NCI-H187 treated with DMSO at 0.1 percent for 48 hours (cell line): ENCODE results near the gene PAOX.
"Not testable (repeated sequence)": the region's sequence is repeated elsewhere in the genome, so short reads cannot be mapped to it uniquely, and the experiment has no call there.

Source experiments
- DNase-seq: peaks from one replicate; lab custom pipeline; 2025; lab: John Stamatoyannopoulos, UW

The PAOX gene

GRCh38 chr10:133385214-133385613 is 6.2 kb downstream of the PAOX start:
- no peak for DNase-seq

DNA sequence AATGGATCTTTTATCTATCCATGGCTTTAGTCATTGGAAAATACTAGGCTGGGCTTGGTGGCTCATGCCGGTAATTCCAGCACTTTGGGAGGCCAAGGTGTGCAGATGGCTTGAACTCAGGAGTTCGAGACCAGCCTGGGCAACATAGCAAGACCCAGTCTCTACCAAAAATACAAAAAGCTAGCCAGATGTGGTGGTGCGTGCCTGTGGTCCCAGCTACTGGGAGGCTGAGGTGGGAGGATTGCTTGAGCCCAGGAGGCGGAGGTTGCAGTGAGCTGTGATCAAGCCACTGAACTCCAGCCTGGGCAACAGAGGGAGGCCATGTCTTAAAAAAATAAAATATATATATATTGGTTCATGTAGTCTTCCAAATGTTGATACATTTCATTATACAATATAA is 7.9 kb downstream of the PAOX start:
- not testable (repeated sequence) for DNase-seq

- DNase-seq: no peak
Measured at GRCh38 chr10:133388236-133388972, 9.3 kb downstream of the PAOX start.

- no peak for DNase-seq
Measured at GRCh38 chr10:133388973-133389818, 10.1 kb downstream of the PAOX start.

GRCh38 chr10:133390597-133391248 is 11.7 kb downstream of the PAOX start:
- DNase-seq: no peak

GRCh38 chr10:133391249-133391635 is 12.2 kb downstream of the PAOX start:
- DNase-seq: no peak

DNA sequence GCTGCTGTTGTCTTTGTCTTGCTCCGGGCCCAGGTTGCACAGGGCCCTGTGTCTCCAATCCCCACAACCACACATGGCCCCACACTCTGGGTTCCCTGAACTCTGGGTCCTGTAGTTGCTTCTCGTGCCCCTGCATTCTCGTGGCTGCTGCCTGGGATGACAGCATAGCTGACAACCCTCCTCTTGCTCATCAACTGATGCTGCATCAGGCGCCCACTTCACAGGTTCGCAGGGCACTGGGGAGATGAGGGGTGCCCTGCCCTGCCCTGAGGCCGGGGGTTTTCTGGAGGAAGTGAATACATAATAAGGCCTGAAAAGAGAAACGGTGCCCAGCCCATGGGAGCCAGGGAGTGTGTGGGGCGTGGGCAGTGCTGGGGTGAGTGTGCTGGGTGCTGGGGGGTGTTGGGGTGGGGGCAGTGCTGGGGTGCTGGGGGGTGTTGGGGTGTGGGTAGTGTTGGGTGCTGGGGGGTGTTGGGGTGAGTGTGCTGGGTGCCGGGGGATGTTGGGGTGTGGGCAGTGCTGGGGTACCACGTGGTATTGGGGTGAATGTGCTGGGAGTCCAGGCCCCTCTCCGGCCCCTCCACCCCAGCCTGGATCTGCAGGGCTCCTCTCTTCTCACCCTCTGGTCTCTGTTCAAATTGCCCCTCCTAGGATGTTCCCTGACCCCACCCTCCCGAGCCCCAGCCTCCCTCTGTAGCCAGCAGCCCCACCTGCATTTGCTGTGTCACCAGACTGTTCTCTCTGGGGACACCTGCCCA is 12.9 kb downstream of the PAOX start:
- no peak for DNase-seq

DNA sequence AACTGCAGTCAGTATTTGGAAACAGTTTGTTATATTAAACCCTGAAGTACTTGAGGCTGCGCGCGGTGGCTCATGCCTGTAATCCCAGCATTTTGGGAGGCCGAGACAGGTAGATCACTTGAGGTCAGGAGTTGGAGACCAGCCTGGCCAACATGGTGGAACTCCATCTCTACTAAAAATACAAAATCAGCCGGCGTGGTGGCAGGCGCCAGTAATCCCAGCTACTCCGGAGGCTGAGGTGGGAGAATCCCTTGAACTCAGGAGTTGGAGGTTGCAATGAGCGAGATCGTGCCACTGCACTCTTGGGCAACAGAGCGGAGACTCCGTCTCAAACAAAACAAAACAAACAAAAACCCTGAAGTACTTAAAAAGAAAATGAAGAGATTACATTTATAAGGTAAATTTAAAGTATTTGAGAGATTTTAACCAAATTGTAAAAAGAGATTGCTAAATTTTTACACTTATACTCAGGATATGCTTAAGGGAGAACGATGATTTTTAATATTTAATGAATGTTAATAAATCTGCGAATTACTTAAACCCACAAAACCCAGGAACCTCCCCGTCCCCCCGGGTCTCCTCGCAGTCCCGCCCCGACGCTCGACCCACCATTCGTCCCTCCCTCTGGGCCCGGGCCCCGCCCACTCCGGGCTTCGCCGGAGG is 14.5 kb downstream of the PAOX start:
- no peak for DNase-seq

- no peak for DNase-seq
Measured at GRCh38 chr10:133394064-133394663, 15.1 kb downstream of the PAOX start, which contains the start of gene MTG1. TSS of gene MTG1 (plus strand) at chr10:133394157. CDS start at chr10:133394221, 64 bp downstream.

DNA sequence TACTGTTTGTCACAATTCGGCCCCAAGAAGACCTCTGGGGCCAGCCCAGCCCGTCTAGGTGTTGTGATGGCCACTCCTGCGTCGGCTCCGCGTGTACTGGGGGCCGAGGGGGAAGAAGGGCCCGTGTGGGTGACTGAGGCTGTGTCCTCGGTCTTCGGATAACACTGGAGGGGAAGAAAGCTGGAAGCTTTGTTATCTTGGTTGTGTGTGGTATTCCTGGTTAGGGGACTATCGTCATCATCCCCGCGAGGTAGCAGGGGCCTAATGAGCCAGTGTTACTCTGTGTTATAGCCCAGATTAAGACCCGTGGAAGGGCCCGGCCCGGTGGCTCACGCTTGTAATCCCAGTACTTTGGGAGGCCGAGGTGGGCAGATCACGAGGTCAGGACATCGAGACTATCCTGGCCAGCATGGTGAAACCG is 15.7 kb downstream of the PAOX start:
- no peak for DNase-seq

GRCh38 chr10:133396035-133396624 is 17.1 kb downstream of the PAOX start:
- DNase-seq: no peak

GRCh38 chr10:133397938-133398337 is 18.9 kb downstream of the PAOX start:
- DNase-seq: no peak

DNA sequence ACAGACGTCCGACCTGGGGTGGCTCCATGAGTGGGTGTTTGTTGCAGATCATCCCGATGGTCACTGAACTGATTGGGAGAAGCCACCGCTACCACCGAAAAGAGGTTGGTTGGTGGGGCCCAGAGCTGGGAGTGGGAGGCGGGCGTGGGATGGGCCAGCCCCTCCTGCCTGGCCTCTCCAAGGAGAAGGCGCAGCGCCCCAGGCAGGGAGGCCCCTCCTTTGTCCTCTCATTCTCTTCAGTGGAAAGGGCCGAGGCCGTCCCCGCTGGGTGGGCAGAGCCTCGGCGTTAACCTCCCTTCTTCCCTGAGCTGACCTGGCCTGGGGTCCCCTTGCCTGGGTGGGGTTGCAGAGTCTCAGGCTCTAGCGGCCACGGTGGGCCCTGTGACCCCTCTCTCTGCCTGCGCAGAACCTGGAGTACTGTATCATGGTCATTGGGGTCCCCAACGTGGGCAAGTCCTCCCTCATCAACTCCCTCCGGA is 20.1 kb downstream of the PAOX start:
- no peak for DNase-seq

GRCh38 chr10:133400624-133401424 is 21.8 kb downstream of the PAOX start:
- no peak for DNase-seq

DNA sequence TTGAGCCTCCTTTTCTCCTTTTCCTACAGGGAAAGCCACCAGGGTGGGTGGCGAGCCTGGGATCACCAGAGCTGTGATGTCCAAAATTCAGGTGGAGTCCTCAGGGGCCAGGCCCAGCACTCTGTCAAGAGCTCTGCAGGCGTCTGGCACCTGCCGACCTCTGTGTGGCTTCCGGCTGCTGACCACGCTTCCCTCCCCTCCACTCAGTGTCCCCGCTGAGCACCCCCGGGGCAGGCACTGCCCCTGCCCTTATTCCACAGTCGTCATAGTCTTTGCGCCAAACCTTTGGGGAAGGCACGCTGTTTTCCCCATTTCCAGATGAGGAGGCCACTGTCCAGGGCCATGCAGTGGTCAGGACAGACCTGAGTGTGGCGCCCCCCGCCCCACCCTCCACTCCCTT is 22.4 kb downstream of the PAOX start:
- no peak for DNase-seq

DNA sequence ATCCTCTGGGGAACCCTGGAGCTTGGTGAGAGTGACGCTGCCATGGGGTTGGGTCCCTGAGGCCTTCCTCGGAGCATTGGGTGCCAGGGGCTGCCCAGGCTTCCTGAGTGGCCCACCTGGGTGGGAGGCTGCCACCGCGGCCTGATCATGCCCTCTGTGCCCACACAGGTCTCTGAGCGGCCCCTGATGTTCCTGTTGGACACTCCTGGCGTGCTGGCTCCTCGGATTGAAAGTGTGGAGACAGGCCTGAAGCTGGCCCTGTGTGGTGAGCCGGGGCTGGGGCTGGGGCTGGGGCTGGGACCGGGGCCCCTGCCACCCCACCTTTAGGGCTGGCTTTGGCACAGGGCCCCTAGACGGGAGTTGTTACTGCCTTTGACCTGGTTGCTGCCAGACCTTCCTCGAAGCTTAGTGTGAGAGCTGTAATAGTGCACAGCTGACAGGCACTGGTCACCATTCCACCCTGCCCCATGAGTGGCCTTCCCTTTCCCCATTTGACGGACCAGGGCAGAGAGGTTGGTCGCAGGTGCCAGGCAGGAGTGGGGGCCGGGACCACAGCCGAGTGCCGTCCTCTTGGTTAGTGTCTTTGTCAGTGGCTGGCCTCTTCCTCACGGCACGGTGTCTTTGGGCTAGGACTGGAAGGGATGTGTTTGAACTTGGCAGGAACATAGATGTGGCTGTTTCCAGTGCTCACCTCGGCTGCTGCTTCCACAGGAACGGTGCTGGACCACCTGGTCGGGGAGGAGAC is 23.1 kb downstream of the PAOX start:
- no peak for DNase-seq

- DNase-seq: no peak
Measured at GRCh38 chr10:133403359-133403758, 24.3 kb downstream of the PAOX start.

DNA sequence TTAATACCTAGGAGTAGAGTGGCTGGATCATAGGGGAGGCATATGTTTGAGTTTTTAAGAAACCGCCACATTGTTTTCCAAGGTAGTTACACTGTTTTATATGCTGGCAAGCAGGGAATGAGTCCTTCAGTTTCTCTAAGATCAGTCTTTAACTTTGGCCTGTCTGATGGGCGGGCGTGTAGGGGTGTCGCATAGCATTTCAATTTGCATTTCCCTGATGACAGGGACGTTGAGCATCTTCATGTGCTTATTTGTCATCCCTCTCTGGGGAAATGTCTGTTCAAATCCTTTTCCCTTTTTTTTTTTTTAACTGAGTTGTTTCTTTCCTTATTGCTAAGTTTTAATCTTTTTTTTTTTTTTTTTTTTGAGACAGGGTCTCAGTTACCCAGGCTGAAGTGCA is 24.7 kb downstream of the PAOX start:
- DNase-seq: no peak

GRCh38 chr10:133405272-133405671 is 26.2 kb downstream of the PAOX start:
- no peak for DNase-seq
